IMR-90 (cell line): ENCODE data around the gene PRKN.

Source experiments
- BHLHE40 ChIP-seq: fragments of 150-350 bp; IDR thresholded peaks from 2 replicates; pipeline ENCODE4 v1.6.1; 2016; ENCODE audit warnings: mild to moderate bottlenecking, low read depth, low read length
- CHD1 ChIP-seq: IDR thresholded peaks from 2 replicates; pipeline ENCODE4 v1.6.1; 2012; ENCODE audit warnings: low read depth, low read length, improper control_type of control experiment
- CTCF ChIP-seq: conservative IDR thresholded peaks from 2 replicates; pipeline ENCODE4 v1.5.1; 2012; ENCODE audit warnings: mild to moderate bottlenecking, low read depth, low read length, improper control_type of control experiment
- ELK1 ChIP-seq: fragments of 150-350 bp; IDR thresholded peaks from 2 replicates; pipeline ENCODE4 v1.6.1; 2016; ENCODE audit warnings: low read depth, mild to moderate bottlenecking, low read length, moderate library complexity, borderline replicate concordance
- FOS ChIP-seq: fragments of 150-350 bp; IDR thresholded peaks from 2 replicates; pipeline ENCODE4 v1.6.1; 2016; ENCODE audit warnings: low read depth, low read length
- MAZ ChIP-seq: IDR thresholded peaks from 2 replicates; pipeline ENCODE4 v1.6.1; 2012; ENCODE audit warnings: low read depth, mild to moderate bottlenecking, low read length, improper control_type of control experiment, moderate library complexity, borderline replicate concordance
- NFE2L2 ChIP-seq: fragments of 150-350 bp; IDR thresholded peaks from 2 replicates; pipeline ENCODE4 v1.6.1; 2016; ENCODE audit warnings: low read depth, mild to moderate bottlenecking, low read length
- POLR2A ChIP-seq: IDR thresholded peaks from 2 replicates; pipeline ENCODE4 v1.6.1; 2012; ENCODE audit warnings: mild to moderate bottlenecking, low read depth, low read length
- RAD21 ChIP-seq: IDR thresholded peaks from 2 replicates; pipeline ENCODE4 v1.6.1; 2012; ENCODE audit warnings: low read length, improper control_type of control experiment
- RCOR1 ChIP-seq: IDR thresholded peaks from 2 replicates; pipeline ENCODE4 v1.6.1; 2012; ENCODE audit warnings: mild to moderate bottlenecking, low read length, improper control_type of control experiment; ENCODE audit not compliant: insufficient replicate concordance
- RFX5 ChIP-seq: IDR thresholded peaks from 2 replicates; pipeline ENCODE4 v1.8.0; 2012; ENCODE audit warnings: low read depth, mild to moderate bottlenecking, low read length, moderate library complexity
- SMC3 ChIP-seq: fragments of 150-350 bp; IDR thresholded peaks from 2 replicates; pipeline ENCODE4 v1.6.1; 2016; ENCODE audit warnings: low read depth, mild to moderate bottlenecking, antibody characterized with exemption, low read length, moderate library complexity
- USF2 ChIP-seq: fragments of 150-350 bp; IDR thresholded peaks from 2 replicates; pipeline ENCODE4 v1.6.1; 2017; ENCODE audit warnings: mild to moderate bottlenecking, antibody characterized with exemption, low read length, low read depth

- TF ChIP-seq POLR2A, result no peak
- TF ChIP-seq FOS, result no peak
- TF ChIP-seq CTCF, result no peak
- no peak for TF ChIP-seq BHLHE40
- TF ChIP-seq RCOR1, result no peak
- TF ChIP-seq RAD21, result no peak
- TF ChIP-seq USF2, result no peak
- TF ChIP-seq RFX5, result no peak
- TF ChIP-seq NFE2L2, result no peak
- no peak for TF ChIP-seq SMC3
- TF ChIP-seq ELK1, result no peak
- TF ChIP-seq MAZ, result no peak
- no peak for TF ChIP-seq CHD1
Measured at GRCh38 chr6:162056745-162057144, 670.8 kb downstream of the PRKN start.
